ENCODE results near the gene AREL1. TPM values are rescaled to one million over a fixed set of nuclear protein-coding genes. Genes with fewer than 3 reads are reported as not detected.

The AREL1 gene
- polyA plus RNA-seq, 1 donor from 2014 or later, result 30.4 TPM

- Histone ChIP-seq H3K9me2 (ENCODE audit: insufficient read depth, low read length) (no peaks in the 10 kb centered on the region), H3K9ac (ENCODE audit: low read length) (no peak overlapping the region), H3K4me3 (ENCODE audit: low read length) (no peak overlapping the region), H4K20me1 (ENCODE audit: insufficient read depth) (no peaks in the 10 kb centered on the region), H2AFZ (ENCODE audit: low read depth, low read length) (no peak overlapping the region), H3K27me3 (ENCODE audit: insufficient read depth, low read depth, low read length) (no peaks in the 10 kb centered on the region), H3K79me2 (replicated peaks; ENCODE audit: insufficient read depth, low read length) (no peaks in the 10 kb centered on the region), H3K36me3 (ENCODE audit: insufficient read depth, low read length) (no peaks in the 10 kb centered on the region), H3F3A (ENCODE audit: insufficient read depth, low read length, poor library complexity, severe bottlenecking) (no peaks in the 10 kb centered on the region), H3K27ac (ENCODE audit: low read length) (no peak overlapping the region), H3K4me2 (ENCODE audit: low read length) (no peak overlapping the region), H3K9me3 (ENCODE audit: low read length) (no peaks in the 10 kb centered on the region)
- TF ChIP-seq MXI1 (conservative IDR thresholded peaks at IDR 0.05; ENCODE audit: poor library complexity, severe bottlenecking), result no peak
- TF ChIP-seq EP300 (conservative IDR thresholded peaks at IDR 0.05; ENCODE audit: poor library complexity, severe bottlenecking), result no peak
- no peak for TF ChIP-seq SMC3 (conservative IDR thresholded peaks at IDR 0.05; ENCODE audit: poor library complexity)
- TF ChIP-seq CTCF (IDR thresholded peaks at IDR 0.05; ENCODE audit: poor library complexity, severe bottlenecking), result no peak
- no peak for TF ChIP-seq RAD21 (conservative IDR thresholded peaks at IDR 0.05)
- TF ChIP-seq EZH2 (IDR thresholded peaks at IDR 0.05; ENCODE audit: borderline replicate concordance, insufficient read depth, low read length, poor library complexity, severe bottlenecking), result no peak
- TF ChIP-seq TAF1 (IDR thresholded peaks at IDR 0.05; ENCODE audit: low read depth), result no peak
- TF ChIP-seq REST (IDR thresholded peaks at IDR 0.05; ENCODE audit: borderline replicate concordance), result no peak
- no peak for TF ChIP-seq POLR2AphosphoS5 (IDR thresholded peaks at IDR 0.05)
Measured at GRCh38 chr14:74685056-74685455, 27.8 kb downstream of the AREL1 start.

- Histone ChIP-seq H3K4me3 (ENCODE audit: low read length) (no peak overlapping the region), H3K79me2 (replicated peaks; ENCODE audit: insufficient read depth, low read length) (no peaks in the 10 kb centered on the region), H2AFZ (ENCODE audit: low read depth, low read length) (no peak overlapping the region), H3K9me3 (ENCODE audit: low read length) (no peaks in the 10 kb centered on the region), H3F3A (ENCODE audit: insufficient read depth, low read length, poor library complexity, severe bottlenecking) (no peaks in the 10 kb centered on the region), H4K20me1 (ENCODE audit: insufficient read depth) (no peaks in the 10 kb centered on the region), H3K36me3 (ENCODE audit: insufficient read depth, low read length) (no peaks in the 10 kb centered on the region), H3K9ac (ENCODE audit: low read length) (no peak overlapping the region), H3K9me2 (ENCODE audit: insufficient read depth, low read length) (no peaks in the 10 kb centered on the region), H3K27ac (ENCODE audit: low read length) (no peak overlapping the region), H3K27me3 (ENCODE audit: insufficient read depth, low read depth, low read length) (no peaks in the 10 kb centered on the region), H3K4me2 (ENCODE audit: low read length) (no peak overlapping the region)
- no peak for TF ChIP-seq POLR2AphosphoS5 (IDR thresholded peaks at IDR 0.05)
- no peak for TF ChIP-seq TAF1 (IDR thresholded peaks at IDR 0.05; ENCODE audit: low read depth)
- no peak for TF ChIP-seq CTCF (IDR thresholded peaks at IDR 0.05; ENCODE audit: poor library complexity, severe bottlenecking)
- TF ChIP-seq EZH2 (IDR thresholded peaks at IDR 0.05; ENCODE audit: borderline replicate concordance, insufficient read depth, low read length, poor library complexity, severe bottlenecking), result no peak
- no peak for TF ChIP-seq REST (IDR thresholded peaks at IDR 0.05; ENCODE audit: borderline replicate concordance)
- TF ChIP-seq RAD21 (conservative IDR thresholded peaks at IDR 0.05), result no peak
- TF ChIP-seq SMC3 (conservative IDR thresholded peaks at IDR 0.05; ENCODE audit: poor library complexity), result no peak
- TF ChIP-seq EP300 (conservative IDR thresholded peaks at IDR 0.05; ENCODE audit: poor library complexity, severe bottlenecking), result no peak
- TF ChIP-seq MXI1 (conservative IDR thresholded peaks at IDR 0.05; ENCODE audit: poor library complexity, severe bottlenecking), result no peak
Measured at GRCh38 chr14:74684434-74684833, 28.4 kb downstream of the AREL1 start.

All from neural cell (in vitro differentiated cells).